PC-9 (cell line): ENCODE results near the gene C20orf144.

Source experiments
- EZH2 ChIP-seq: fragments of 200-600 bp; sonication (generic); IDR thresholded peaks from 2 replicates; pipeline ENCODE4 v1.8.0; 2017; ENCODE audit warnings: antibody characterized with exemption, low read depth
- TF ChIP-seq, protein P1 (sequence below): fragments of 200-600 bp; sonication (generic); conservative IDR thresholded peaks from 2 replicates; pipeline ENCODE4 v1.6.1; 2017; ENCODE audit warnings: mixed run types, antibody characterized with exemption, mild to moderate bottlenecking, moderate library complexity

DNA sequence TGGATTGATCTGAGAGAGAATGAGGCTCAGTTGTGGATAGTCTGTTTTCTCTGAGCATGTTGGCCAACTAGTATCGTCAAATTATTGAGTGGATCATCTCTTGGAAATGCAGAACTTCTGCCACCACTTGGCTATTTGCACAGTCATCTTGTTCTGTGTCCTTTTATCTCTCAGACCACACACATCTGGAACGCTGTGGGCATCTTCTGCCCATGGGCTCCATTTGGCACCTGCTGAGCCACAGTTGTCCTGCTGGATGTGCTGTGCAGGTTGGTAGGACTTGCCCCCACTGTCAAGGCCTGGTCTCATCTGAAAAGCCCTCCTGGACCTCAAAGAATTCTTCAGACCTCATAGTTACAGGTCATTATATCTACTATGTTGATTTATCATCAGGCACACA lies 16.7 kb upstream of the C20orf144 start:
- TF ChIP-seq, protein P1, sequence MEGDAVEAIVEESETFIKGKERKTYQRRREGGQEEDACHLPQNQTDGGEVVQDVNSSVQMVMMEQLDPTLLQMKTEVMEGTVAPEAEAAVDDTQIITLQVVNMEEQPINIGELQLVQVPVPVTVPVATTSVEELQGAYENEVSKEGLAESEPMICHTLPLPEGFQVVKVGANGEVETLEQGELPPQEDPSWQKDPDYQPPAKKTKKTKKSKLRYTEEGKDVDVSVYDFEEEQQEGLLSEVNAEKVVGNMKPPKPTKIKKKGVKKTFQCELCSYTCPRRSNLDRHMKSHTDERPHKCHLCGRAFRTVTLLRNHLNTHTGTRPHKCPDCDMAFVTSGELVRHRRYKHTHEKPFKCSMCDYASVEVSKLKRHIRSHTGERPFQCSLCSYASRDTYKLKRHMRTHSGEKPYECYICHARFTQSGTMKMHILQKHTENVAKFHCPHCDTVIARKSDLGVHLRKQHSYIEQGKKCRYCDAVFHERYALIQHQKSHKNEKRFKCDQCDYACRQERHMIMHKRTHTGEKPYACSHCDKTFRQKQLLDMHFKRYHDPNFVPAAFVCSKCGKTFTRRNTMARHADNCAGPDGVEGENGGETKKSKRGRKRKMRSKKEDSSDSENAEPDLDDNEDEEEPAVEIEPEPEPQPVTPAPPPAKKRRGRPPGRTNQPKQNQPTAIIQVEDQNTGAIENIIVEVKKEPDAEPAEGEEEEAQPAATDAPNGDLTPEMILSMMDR, result no peak
- no peak for TF ChIP-seq EZH2
